Stimulated activated naive CD4-positive, alpha-beta T cell treated with Interleukin-2 at 50 U/mL for 16 hours (primary cell): ENCODE data around the gene CYTIP.
"Not testable (repeated sequence)": the region's sequence is repeated elsewhere in the genome, so short reads cannot be mapped to it uniquely, and the experiment has no call there.

Source experiments
- DNase-seq: peaks from one replicate; lab custom pipeline; 2025; lab: John Stamatoyannopoulos, UW

CYTIP gene

GRCh38 chr2:157368508-157368907, 75.4 kb downstream of the CYTIP start:
- DNase-seq: not testable (repeated sequence)

- no peak for DNase-seq
These were observed 76.2 kb downstream of the CYTIP start for GRCh38 chr2:157367704-157368103.
